ENCODE data around the gene GALNT11. TPM values are rescaled to one million over a fixed set of nuclear protein-coding genes. Genes with fewer than 3 reads are reported as not detected.

Gene GALNT11
- total RNA-seq, 1 donor from 2014 or later = 23.0 TPM

GRCh38 chr7:152046531-152046930, 21.1 kb downstream of the GALNT11 start:
- Histone ChIP-seq H3K4me2 (ENCODE audit: low read length) (no peak overlapping the region), H3K27me3 (ENCODE audit: insufficient read depth, low read length) (no peaks in the 10 kb centered on the region), H4K20me1 (ENCODE audit: insufficient read depth, low read length) (peaks cover 31% of the 10 kb centered on the region), H3K9me3 (ENCODE audit: insufficient read depth, low read depth, low read length) (no peaks in the 10 kb centered on the region), H2AFZ (ENCODE audit: low read depth, low read length) (no peak overlapping the region), H3K79me2 (ENCODE audit: insufficient read depth, low read length) (peaks cover 14% of the 10 kb centered on the region), H3K36me3 (ENCODE audit: insufficient read depth, low read length) (no peaks in the 10 kb centered on the region), H3K27ac (ENCODE audit: low read depth, low read length) (no peak overlapping the region), H3K9ac (ENCODE audit: low read length) (no peak overlapping the region), H3K4me1 (ENCODE audit: insufficient read depth, low read length) (peaks cover 5% of the 10 kb centered on the region), H3K4me3 (ENCODE audit: insufficient read depth, low read depth, low read length) (no peak overlapping the region)
- H3K4me3 Mint-ChIP-seq (ENCODE audit: unreplicated experiment) = no peak overlapping the region
- H3K36me3 Mint-ChIP-seq (ENCODE audit: low read depth, unreplicated experiment) = peaks cover 9% of the 10 kb centered on the region
- no peak for FAIRE-seq
- peaks cover 3% of the 10 kb centered on the region for H3K4me1 Mint-ChIP-seq (ENCODE audit: low read depth, unreplicated experiment)
- no peak for TF ChIP-seq EZH2 (IDR thresholded peaks at IDR 0.05; ENCODE audit: insufficient read depth, low read length)
- TF ChIP-seq, protein P1, sequence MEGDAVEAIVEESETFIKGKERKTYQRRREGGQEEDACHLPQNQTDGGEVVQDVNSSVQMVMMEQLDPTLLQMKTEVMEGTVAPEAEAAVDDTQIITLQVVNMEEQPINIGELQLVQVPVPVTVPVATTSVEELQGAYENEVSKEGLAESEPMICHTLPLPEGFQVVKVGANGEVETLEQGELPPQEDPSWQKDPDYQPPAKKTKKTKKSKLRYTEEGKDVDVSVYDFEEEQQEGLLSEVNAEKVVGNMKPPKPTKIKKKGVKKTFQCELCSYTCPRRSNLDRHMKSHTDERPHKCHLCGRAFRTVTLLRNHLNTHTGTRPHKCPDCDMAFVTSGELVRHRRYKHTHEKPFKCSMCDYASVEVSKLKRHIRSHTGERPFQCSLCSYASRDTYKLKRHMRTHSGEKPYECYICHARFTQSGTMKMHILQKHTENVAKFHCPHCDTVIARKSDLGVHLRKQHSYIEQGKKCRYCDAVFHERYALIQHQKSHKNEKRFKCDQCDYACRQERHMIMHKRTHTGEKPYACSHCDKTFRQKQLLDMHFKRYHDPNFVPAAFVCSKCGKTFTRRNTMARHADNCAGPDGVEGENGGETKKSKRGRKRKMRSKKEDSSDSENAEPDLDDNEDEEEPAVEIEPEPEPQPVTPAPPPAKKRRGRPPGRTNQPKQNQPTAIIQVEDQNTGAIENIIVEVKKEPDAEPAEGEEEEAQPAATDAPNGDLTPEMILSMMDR (IDR thresholded peaks at IDR 0.05; ENCODE audit: insufficient read depth, low read depth, low read length) = no peak
- peaks cover 7% of the 10 kb centered on the region for H3K9me3 Mint-ChIP-seq (ENCODE audit: unreplicated experiment)
- H3K27me3 Mint-ChIP-seq (ENCODE audit: low read depth, unreplicated experiment) = no peaks in the 10 kb centered on the region
- DNase-seq (ENCODE audit: low read depth) = no peak
- H3K27ac Mint-ChIP-seq (ENCODE audit: unreplicated experiment) = no peak overlapping the region

- Mint-ChIP-seq H3K27ac (ENCODE audit: unreplicated experiment) (no peak overlapping the region), H3K36me3 (ENCODE audit: low read depth, unreplicated experiment) (peaks cover 7% of the 10 kb centered on the region), H3K4me3 (ENCODE audit: unreplicated experiment) (no peak overlapping the region), H3K27me3 (ENCODE audit: low read depth, unreplicated experiment) (no peaks in the 10 kb centered on the region), H3K4me1 (ENCODE audit: low read depth, unreplicated experiment) (peaks cover 3% of the 10 kb centered on the region), H3K9me3 (ENCODE audit: unreplicated experiment) (peaks cover 7% of the 10 kb centered on the region)
- peaks cover 32% of the 10 kb centered on the region for H4K20me1 ChIP-seq (ENCODE audit: insufficient read depth, low read length)
- no peak overlapping the region for H3K27ac ChIP-seq (ENCODE audit: low read depth, low read length)
- no peaks in the 10 kb centered on the region for H3K27me3 ChIP-seq (ENCODE audit: insufficient read depth, low read length)
- no peak for FAIRE-seq
- TF ChIP-seq EZH2 (IDR thresholded peaks at IDR 0.05; ENCODE audit: insufficient read depth, low read length) = no peak
- TF ChIP-seq, protein P1 (IDR thresholded peaks at IDR 0.05; ENCODE audit: insufficient read depth, low read depth, low read length) = no peak
- no peak overlapping the region for H3K9ac ChIP-seq (ENCODE audit: low read length)
- H3K4me3 ChIP-seq (ENCODE audit: insufficient read depth, low read depth, low read length) = no peak overlapping the region
- H3K4me1 ChIP-seq (ENCODE audit: insufficient read depth, low read length) = peaks cover 5% of the 10 kb centered on the region
- H3K9me3 ChIP-seq (ENCODE audit: insufficient read depth, low read depth, low read length) = no peaks in the 10 kb centered on the region
- no peak overlapping the region for H2AFZ ChIP-seq (ENCODE audit: low read depth, low read length)
- no peak for DNase-seq (ENCODE audit: low read depth)
- no peak overlapping the region for H3K4me2 ChIP-seq (ENCODE audit: low read length)
- no peaks in the 10 kb centered on the region for H3K36me3 ChIP-seq (ENCODE audit: insufficient read depth, low read length)
- peaks cover 26% of the 10 kb centered on the region for H3K79me2 ChIP-seq (ENCODE audit: insufficient read depth, low read length)
Measured at GRCh38 chr7:152048051-152048450, 22.6 kb downstream of the GALNT11 start.

DNA sequence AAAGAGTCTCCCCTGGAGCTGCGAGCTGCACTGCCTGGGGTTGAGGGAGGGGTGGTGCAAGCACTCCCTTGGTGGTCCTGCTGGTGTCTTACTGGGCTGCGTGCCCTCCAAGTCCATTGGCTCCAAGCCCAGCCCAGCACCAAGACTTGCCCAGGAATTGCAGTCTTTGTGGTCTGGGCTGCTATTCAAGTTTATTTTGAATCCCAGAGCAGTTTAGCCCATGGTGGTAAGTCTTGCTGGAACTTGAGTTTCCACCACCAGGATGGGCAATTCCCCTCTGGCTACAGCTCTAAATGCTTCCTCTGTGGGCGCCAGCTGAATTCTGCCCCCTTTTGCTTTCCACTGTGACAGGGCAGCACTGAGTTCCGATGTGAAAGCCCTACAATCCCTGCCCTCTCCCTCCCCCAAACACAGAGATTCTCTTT, 25.1 kb downstream of the GALNT11 start:
- H3K36me3 Mint-ChIP-seq (ENCODE audit: low read depth, unreplicated experiment) = peaks cover 2% of the 10 kb centered on the region

More for the DNA sequence above, 25.1 kb downstream of the GALNT11 start:
- peaks cover 4% of the 10 kb centered on the region for H3K9me3 Mint-ChIP-seq (ENCODE audit: unreplicated experiment)
- no peaks in the 10 kb centered on the region for H3K27me3 ChIP-seq (ENCODE audit: insufficient read depth, low read length)
- H3K9me3 ChIP-seq (ENCODE audit: insufficient read depth, low read depth, low read length) = no peaks in the 10 kb centered on the region
- no peak for FAIRE-seq
- peaks cover 9% of the 10 kb centered on the region for H3K4me1 Mint-ChIP-seq (ENCODE audit: low read depth, unreplicated experiment)
- H2AFZ ChIP-seq (ENCODE audit: low read depth, low read length) = no peak overlapping the region
- no peaks in the 10 kb centered on the region for H3K27me3 Mint-ChIP-seq (ENCODE audit: low read depth, unreplicated experiment)
- H3K36me3 ChIP-seq (ENCODE audit: insufficient read depth, low read length) = no peaks in the 10 kb centered on the region
- peaks cover 26% of the 10 kb centered on the region for H3K79me2 ChIP-seq (ENCODE audit: insufficient read depth, low read length)
- no peak for TF ChIP-seq EZH2 (IDR thresholded peaks at IDR 0.05; ENCODE audit: insufficient read depth, low read length)
- TF ChIP-seq, protein P1 (IDR thresholded peaks at IDR 0.05; ENCODE audit: insufficient read depth, low read depth, low read length) = no peak
- H3K27ac ChIP-seq (ENCODE audit: low read depth, low read length) = no peak overlapping the region
- no peak overlapping the region for H3K4me3 Mint-ChIP-seq (ENCODE audit: unreplicated experiment)
- DNase-seq (ENCODE audit: low read depth) = peak; percentile 74
- H4K20me1 ChIP-seq (ENCODE audit: insufficient read depth, low read length) = peaks cover 34% of the 10 kb centered on the region
- H3K27ac Mint-ChIP-seq (ENCODE audit: unreplicated experiment) = no peak overlapping the region
- no peak overlapping the region for H3K9ac ChIP-seq (ENCODE audit: low read length)
- H3K4me2 ChIP-seq (ENCODE audit: low read length) = peak overlapping the region; percentile 53
- no peak overlapping the region for H3K4me3 ChIP-seq (ENCODE audit: insufficient read depth, low read depth, low read length)
- H3K4me1 ChIP-seq (ENCODE audit: insufficient read depth, low read length) = peaks cover 5% of the 10 kb centered on the region

All from astrocyte (in vitro differentiated cells and primary cell).